H1 (cell line): ENCODE data around the gene ITPR3. TPM values are rescaled to one million over a fixed set of nuclear protein-coding genes. Genes with fewer than 3 reads are reported as not detected.

ENCODE experiments used
- CTCF ChIA-PET: fragments of 300-600 bp; sonication (Branson Sonifier 250); formaldehyde crosslinking; loops from one replicate; lab custom pipeline; 2021; ENCODE audit not compliant: partially characterized antibody; lab: Charles Lee
- POLR2A ChIA-PET: fragments of 300-600 bp; sonication (Branson Sonifier 250); formaldehyde crosslinking; loops from one replicate; lab custom pipeline; 2021; ENCODE audit warnings: inconsistent platforms; ENCODE audit not compliant: partially characterized antibody; lab: Charles Lee
- DNase-seq, 2 experiments: peaks; one replicate each; pipeline versions ENCODE4 v3.0.0 to v3.0.0-alpha.2; 2010 to 2022; ENCODE audit warnings: low spot score in 2 of 2, low read depth in 1 of 2, mixed read lengths in 1 of 2
- FAIRE-seq: peaks from 2 replicates; lab custom pipeline; 2011; peaks lifted over from hg19 to GRCh38; lab: Jason Lieb, UNC
- H2AFZ ChIP-seq: 2 replicates; pipeline ENCODE4 v1.8.1; 2012; ENCODE audit warnings: low read length, inconsistent platforms
- H2AK5ac ChIP-seq: 2 replicates; pipeline ENCODE4 v1.6.1; 2013; ENCODE audit warnings: low read depth, low read length
- H2BK120ac ChIP-seq: replicated peaks from 2 replicates; pipeline ENCODE3; 2013; ENCODE audit warnings: low read depth, low read length, inconsistent platforms
- H2BK12ac ChIP-seq: 2 replicates; pipeline ENCODE4 v1.6.1; 2013; ENCODE audit warnings: low read depth, low read length
- H2BK15ac ChIP-seq: 2 replicates; pipeline ENCODE4 v1.6.1; 2013; ENCODE audit warnings: low read length
- H2BK20ac ChIP-seq: 2 replicates; pipeline ENCODE4 v1.6.1; 2013; ENCODE audit warnings: low read length
- H2BK5ac ChIP-seq: 2 replicates; pipeline ENCODE4 v1.6.1; 2013; ENCODE audit warnings: low read depth, low read length
- H3K14ac ChIP-seq: 2 replicates; pipeline ENCODE4 v1.6.1; 2013; ENCODE audit warnings: inconsistent platforms; ENCODE audit not compliant: insufficient read length
- H3K18ac ChIP-seq: 2 replicates; pipeline ENCODE4 v1.6.1; 2013; ENCODE audit warnings: low read length; ENCODE audit errors: extremely low read depth
- H3K23ac ChIP-seq: 2 replicates; pipeline ENCODE4 v1.6.1; 2013; ENCODE audit warnings: inconsistent platforms; ENCODE audit not compliant: insufficient read length
- H3K23me2 ChIP-seq: 2 replicates; pipeline ENCODE4 v1.6.1; 2013; ENCODE audit warnings: low read depth, low read length
- H3K27ac ChIP-seq: 2 replicates; pipeline ENCODE4 v1.6.1; 2011; ENCODE audit warnings: low read depth, low read length, inconsistent platforms
- H3K27me3 ChIP-seq, 4 experiments: replicated peaks in 1 of 4; 1 replicate in 1 of 4; 2 replicates in 3 of 4; pipeline versions ENCODE4 v1.6.1 to v1.8.1; 2011 to 2013; ENCODE audit warnings: low read length in 3 of 4, mild to moderate bottlenecking in 3 of 4, inconsistent platforms in 2 of 4, mixed read lengths in 2 of 4, moderate library complexity in 1 of 4; ENCODE audit not compliant: control insufficient read depth in 3 of 4, insufficient read depth in 3 of 4; ENCODE audit errors: extremely low read depth in 1 of 4
- H3K36me3 ChIP-seq, 4 experiments: 2 replicates each; pipeline versions ENCODE4 v1.6.1 to v1.8.1; 2011 to 2013; ENCODE audit warnings: mild to moderate bottlenecking in 4 of 4, low read length in 3 of 4, moderate library complexity in 2 of 4, control low read depth in 1 of 4, inconsistent platforms in 1 of 4; ENCODE audit not compliant: insufficient read depth in 4 of 4, control insufficient read depth in 2 of 4
- H3K4ac ChIP-seq: replicated peaks from 2 replicates; pipeline ENCODE3; 2013; ENCODE audit warnings: low read length, low read depth, mixed read lengths, inconsistent platforms; ENCODE audit not compliant: insufficient read length
- H3K4me1 ChIP-seq, 4 experiments: replicated peaks in 1 of 4; 1 replicate in 1 of 4; 2 replicates in 3 of 4; pipeline versions ENCODE4 v1.6.1 to v1.8.1; 2011 to 2013; ENCODE audit warnings: low read length in 3 of 4, inconsistent platforms in 2 of 4, mixed read lengths in 1 of 4; ENCODE audit not compliant: insufficient read depth in 4 of 4, control insufficient read depth in 3 of 4
- H3K4me2 ChIP-seq, 2 experiments: 2 replicates each; pipeline versions ENCODE4 v1.6.1 to v1.8.1; 2011 to 2013; ENCODE audit warnings: low read depth in 2 of 2, low read length in 2 of 2, control low read depth in 1 of 2, inconsistent platforms in 1 of 2, mild to moderate bottlenecking in 1 of 2; ENCODE audit not compliant: insufficient read depth in 1 of 2
- H3K4me3 ChIP-seq, 4 experiments: fragments of 200-600, 300-600 bp in 1 of 4; sonication (generic), shearing (Covaris generic), sonication (Bioruptor Twin) in 1 of 4; 2 replicates each; pipeline versions ENCODE4 v1.5.1 to v1.8.1; 2011 to 2016; ENCODE audit warnings: low read length in 4 of 4, low read depth in 3 of 4, control low read depth in 2 of 4, inconsistent platforms in 2 of 4, mild to moderate bottlenecking in 2 of 4, mixed read lengths in 1 of 4, moderate library complexity in 1 of 4; ENCODE audit not compliant: insufficient read depth in 2 of 4; ENCODE audit errors: extremely low read depth in 1 of 4
- H3K56ac ChIP-seq: replicated peaks from 2 replicates; pipeline ENCODE3; 2013; ENCODE audit warnings: low read depth, mild to moderate bottlenecking, mixed read lengths, low read length, inconsistent platforms; ENCODE audit not compliant: insufficient read length
- H3K79me1 ChIP-seq: 2 replicates; pipeline ENCODE4 v1.6.1; 2013; ENCODE audit warnings: low read depth, low read length, control low read depth
- H3K79me2 ChIP-seq, 2 experiments: 2 replicates each; pipeline versions ENCODE4 v1.6.1 to v1.8.1; 2012 to 2013; ENCODE audit warnings: low read length in 2 of 2, mild to moderate bottlenecking in 2 of 2, inconsistent platforms in 1 of 2; ENCODE audit not compliant: insufficient read depth in 2 of 2, control insufficient read depth in 1 of 2
- H3K9ac ChIP-seq, 4 experiments: replicated peaks in 1 of 4; 1 replicate in 1 of 4; 2 replicates in 3 of 4; pipeline versions ENCODE4 v1.6.1 to v1.8.1; 2011 to 2013; ENCODE audit warnings: low read depth in 3 of 4, low read length in 3 of 4, control low read depth in 2 of 4, mild to moderate bottlenecking in 2 of 4, moderate library complexity in 2 of 4, inconsistent platforms in 1 of 4; ENCODE audit errors: extremely low read depth in 1 of 4
- H3K9me3 ChIP-seq, 2 experiments: 2 replicates each; pipeline versions ENCODE4 v1.6.1 to v1.8.1; 2012 to 2013; ENCODE audit warnings: mild to moderate bottlenecking in 2 of 2, moderate library complexity in 2 of 2, control low read depth in 1 of 2, inconsistent platforms in 1 of 2, low read depth in 1 of 2, low read length in 1 of 2, mixed read lengths in 1 of 2; ENCODE audit not compliant: insufficient read depth in 2 of 2
- H4K20me1 ChIP-seq, 2 experiments: replicated peaks in 1 of 2; 2 replicates each; pipeline versions ENCODE3 to v1.8.1; 2011 to 2013; ENCODE audit warnings: inconsistent platforms in 2 of 2, low read length in 2 of 2, mild to moderate bottlenecking in 1 of 2; ENCODE audit not compliant: insufficient read depth in 2 of 2, control insufficient read depth in 1 of 2
- H4K5ac ChIP-seq: 2 replicates; pipeline ENCODE4 v1.6.1; 2013; ENCODE audit warnings: low read length, low read depth, mixed read lengths, inconsistent platforms; ENCODE audit not compliant: insufficient read length
- H4K8ac ChIP-seq: 2 replicates; pipeline ENCODE4 v1.8.0; 2013; ENCODE audit warnings: mild to moderate bottlenecking, moderate library complexity, low read length, inconsistent platforms; ENCODE audit not compliant: insufficient read depth; ENCODE audit errors: extremely low read depth
- H4K91ac ChIP-seq: replicated peaks from 2 replicates; pipeline ENCODE3; 2013; ENCODE audit warnings: low read length, mixed read lengths, inconsistent platforms; ENCODE audit not compliant: insufficient read length
- BCL11A ChIP-seq, 2 experiments: IDR thresholded peaks; one replicate each; pipeline ENCODE4 v1.6.1; 2011; ENCODE audit warnings: low read depth in 2 of 2, low read length in 2 of 2, mild to moderate bottlenecking in 2 of 2
- CBX5 ChIP-seq: fragments of 300-800, 300-1000 bp; sonication (generic); IDR thresholded peaks from 2 replicates; pipeline ENCODE4 v1.7.1; 2016; ENCODE audit warnings: antibody characterized with exemption, low read length, low read depth
- EZH2 ChIP-seq: fragments of 200-600 bp; sonication (generic); IDR thresholded peaks from 2 replicates; pipeline ENCODE4 v1.7.1; 2012; ENCODE audit warnings: low read depth, mild to moderate bottlenecking, moderate library complexity, low read length, inconsistent platforms; ENCODE audit not compliant: severe bottlenecking
- JUND ChIP-seq: IDR thresholded peaks from 2 replicates; pipeline ENCODE4 v1.6.1; 2011; ENCODE audit warnings: mild to moderate bottlenecking, improper control_type of control experiment, low read length
- RXRA ChIP-seq: IDR thresholded peaks from 2 replicates; pipeline ENCODE4 v1.6.1; 2011; ENCODE audit warnings: low read depth, mild to moderate bottlenecking, low read length, moderate library complexity; ENCODE audit not compliant: insufficient read depth
- SIRT6 ChIP-seq: IDR thresholded peaks from one replicate; pipeline ENCODE4 v1.7.1; 2012; ENCODE audit warnings: low read length, inconsistent platforms
- SP2 ChIP-seq: IDR thresholded peaks from 2 replicates; pipeline ENCODE4 v1.6.1; 2012; ENCODE audit warnings: mild to moderate bottlenecking, low read length, inconsistent platforms
- TCF12 ChIP-seq: IDR thresholded peaks from 2 replicates; pipeline ENCODE4 v1.6.1; 2011; ENCODE audit warnings: low read depth, mild to moderate bottlenecking, low read length
- TEAD4 ChIP-seq: IDR thresholded peaks from 2 replicates; pipeline ENCODE4 v1.6.1; 2012; ENCODE audit warnings: low read depth, low read length, inconsistent platforms, mixed read lengths
- WGBS, 2 experiments: shearing (Covaris generic) in 1 of 2; methylation state at CpG; one replicate each; pipeline versions ENCODE4 v1.1.6 to v1.1.7; 2013 to 2015; ENCODE audit warnings: low lambda C conversion rate in 2 of 2, mixed read lengths in 2 of 2, inconsistent platforms in 1 of 2, low coverage in 1 of 2, missing lambda C conversion rate in 1 of 2; ENCODE audit not compliant: insufficient replicate concordance in 2 of 2, insufficient coverage in 1 of 2, insufficient read length in 1 of 2; ENCODE audit errors: extremely low coverage in 1 of 2, missing lambda C conversion rate in 1 of 2; 5-methylcytosine and 5-hydroxymethylcytosine counted together
- polyA plus RNA-seq, 7 experiments: library from polyadenylated mRNA; depleted of rRNA in 3 of 7; stranded (reverse) in 5 of 7; unstranded in 2 of 7; fragments of >200 nt in 5 of 7; fragments of 200-250 nt in 2 of 7; gene quantifications; 1 replicate in 5 of 7; 2 replicates in 1 of 7; 4 replicates in 1 of 7; pipeline versions ENCODE4 v1.2.1 to v1.2.3, GENCODE V29; 2011 to 2013; ENCODE audit warnings: missing spikeins in 2 of 7, mixed read lengths in 2 of 7
- total RNA-seq: library from RNA; stranded (reverse); fragmentation: NEBNext Ultra II Directional; extraction: Animal tissue kit (Norgen Biotek cat#: 25700); gene quantifications from 2 replicates; pipeline ENCODE4 v1.2.1, GENCODE V29; 2021
- TF ChIP-seq, protein P1 (sequence below): IDR thresholded peaks from 2 replicates; pipeline ENCODE4 v1.6.1; 2012; ENCODE audit warnings: inconsistent platforms
- TF ChIP-seq, protein P2 (sequence below): IDR thresholded peaks from 2 replicates; pipeline ENCODE4 v1.6.1; 2012; ENCODE audit warnings: low read length, inconsistent platforms

ITPR3 gene
- total and polyA plus RNA-seq, 2 of the 8 experiments (the other 6 are each of a cell fraction or from before 2014, with no cell fraction given) = 29.1 to 45.7 TPM

DNA sequence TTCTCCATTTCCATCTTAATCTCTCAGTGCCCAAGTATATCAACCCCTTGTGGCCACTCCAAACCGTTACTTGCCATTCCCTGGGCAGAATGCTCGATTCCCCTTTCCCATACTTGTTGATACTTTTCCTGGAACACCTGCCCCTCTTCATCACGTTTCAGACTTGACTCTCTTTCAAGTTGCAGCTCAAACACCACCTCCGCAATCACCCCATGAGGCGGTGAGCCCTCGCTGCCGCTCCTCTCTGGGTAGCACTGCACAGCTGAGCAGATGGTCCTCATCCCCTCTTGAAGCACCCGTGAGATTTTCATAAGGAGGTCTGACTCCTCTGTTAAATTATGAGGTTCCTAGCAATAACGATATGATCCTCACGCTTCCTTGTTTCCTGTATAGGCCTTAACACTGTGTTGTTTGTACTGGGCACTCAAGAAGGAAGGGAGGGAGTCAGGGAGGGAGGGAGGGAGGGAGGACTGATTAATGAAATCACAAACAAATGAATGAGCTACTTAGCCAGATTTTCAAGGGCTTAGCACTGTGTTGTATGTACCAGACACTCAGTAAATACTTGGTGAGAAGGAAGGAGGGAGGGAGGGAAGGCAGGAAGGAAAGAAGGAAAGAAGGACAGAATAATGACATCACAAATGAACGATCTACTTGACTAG, 98.3 kb downstream of the ITPR3 start:
- no peak overlapping the region for H3K56ac ChIP-seq
- H3K4ac ChIP-seq = no peak overlapping the region
- no peak overlapping the region for H2BK20ac ChIP-seq
- no peak overlapping the region for H2AK5ac ChIP-seq
- no peak overlapping the region for H4K91ac ChIP-seq
- WGBS, 2 experiments = 86% methylated on average over 11 of the region's 11 CpGs; no CpG with 5 or more reads in 1 of the 2 experiments
- FAIRE-seq (no peak), DNase-seq (no peak)
- no peaks in the 10 kb centered on the region for H3K36me3 ChIP-seq
- ChIA-PET CTCF (interaction anchor here (0.7 to 2.0 kb wide), 7 partner anchors 8 to 129 kb away, joined by 3 to 8 read pairs (median 3); partner anchors contain the start of gene UQCC2), POLR2A (no interaction called here)
- H4K5ac ChIP-seq = no peak overlapping the region
- no peaks in the 10 kb centered on the region for H3K79me2 ChIP-seq
- no peak overlapping the region for H2BK15ac ChIP-seq
- no peak overlapping the region for H3K4me2 ChIP-seq
- H2BK120ac ChIP-seq = no peak overlapping the region
- no peak overlapping the region for H2AFZ ChIP-seq
- H3K4me3 ChIP-seq = no peak overlapping the region
- no peaks in the 10 kb centered on the region for H3K9me3 ChIP-seq
- peak overlapping the region; percentile 52; the same call in 1 of the 2 replicates for H4K8ac ChIP-seq
- no peaks in the 10 kb centered on the region for H3K23me2 ChIP-seq
- H4K20me1 ChIP-seq = no peaks in the 10 kb centered on the region
- no peak overlapping the region for H2BK5ac ChIP-seq
- H3K18ac ChIP-seq = no peak overlapping the region
- no peaks in the 10 kb centered on the region for H3K27me3 ChIP-seq
- no peak overlapping the region for H2BK12ac ChIP-seq
- no peaks in the 10 kb centered on the region for H3K79me1 ChIP-seq
- no peak overlapping the region for H3K23ac ChIP-seq
- no peak overlapping the region for H3K27ac ChIP-seq
- peaks cover 0 to 5% (median 0%) of the 10 kb centered on the region in 4 experiments; a peak in 3 of 7 replicates for H3K4me1 ChIP-seq
- H3K9ac ChIP-seq = no peak overlapping the region
- no peak overlapping the region for H3K14ac ChIP-seq
- TF ChIP-seq RXRA (no peak), TCF12 (no peak), TEAD4 (no peak), SP2 (no peak), JUND (no peak), BCL11A (IDR thresholded peaks at IDR 0.05; ENCODE audit: low read depth in 2 of 2, low read length in 2 of 2) (no peak), EZH2 (no peak), CBX5 (no peak), SIRT6 (no peak)
- TF ChIP-seq, protein P1, sequence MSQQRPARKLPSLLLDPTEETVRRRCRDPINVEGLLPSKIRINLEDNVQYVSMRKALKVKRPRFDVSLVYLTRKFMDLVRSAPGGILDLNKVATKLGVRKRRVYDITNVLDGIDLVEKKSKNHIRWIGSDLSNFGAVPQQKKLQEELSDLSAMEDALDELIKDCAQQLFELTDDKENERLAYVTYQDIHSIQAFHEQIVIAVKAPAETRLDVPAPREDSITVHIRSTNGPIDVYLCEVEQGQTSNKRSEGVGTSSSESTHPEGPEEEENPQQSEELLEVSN = no peak
- TF ChIP-seq, protein P2, sequence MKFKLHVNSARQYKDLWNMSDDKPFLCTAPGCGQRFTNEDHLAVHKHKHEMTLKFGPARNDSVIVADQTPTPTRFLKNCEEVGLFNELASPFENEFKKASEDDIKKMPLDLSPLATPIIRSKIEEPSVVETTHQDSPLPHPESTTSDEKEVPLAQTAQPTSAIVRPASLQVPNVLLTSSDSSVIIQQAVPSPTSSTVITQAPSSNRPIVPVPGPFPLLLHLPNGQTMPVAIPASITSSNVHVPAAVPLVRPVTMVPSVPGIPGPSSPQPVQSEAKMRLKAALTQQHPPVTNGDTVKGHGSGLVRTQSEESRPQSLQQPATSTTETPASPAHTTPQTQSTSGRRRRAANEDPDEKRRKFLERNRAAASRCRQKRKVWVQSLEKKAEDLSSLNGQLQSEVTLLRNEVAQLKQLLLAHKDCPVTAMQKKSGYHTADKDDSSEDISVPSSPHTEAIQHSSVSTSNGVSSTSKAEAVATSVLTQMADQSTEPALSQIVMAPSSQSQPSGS = no peak
